ENCODE data around the gene COX8C.
"Not testable (repeated sequence)": the region's sequence is repeated elsewhere in the genome, so short reads cannot be mapped to it uniquely, and the experiment has no call there.

The COX8C gene

DNA sequence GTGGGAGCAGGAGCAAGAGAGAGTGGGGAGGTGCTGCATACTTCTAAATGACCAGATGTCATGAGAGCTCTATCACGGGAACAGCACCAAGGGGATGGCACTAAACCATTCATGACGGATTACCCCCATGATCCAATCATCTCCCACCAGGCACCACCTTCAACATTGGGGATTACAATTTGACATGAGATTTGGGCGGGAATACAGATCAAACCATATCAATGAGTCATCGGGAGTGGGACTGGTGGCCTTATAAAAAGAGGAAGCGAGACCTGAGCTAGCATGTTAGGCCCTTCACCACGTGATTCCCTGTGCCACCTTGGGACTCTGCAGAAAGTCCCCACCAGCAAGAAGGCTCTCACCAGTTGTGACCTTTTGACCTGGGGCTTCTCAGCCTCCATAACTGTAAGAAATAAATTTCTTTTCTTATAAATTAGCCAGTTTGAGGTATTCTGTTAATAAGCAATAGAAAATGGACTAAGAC, 28.7 kb downstream of the COX8C start:
- DNase-seq (ENCODE audit: low spot score) = no peak

GRCh38 chr14:93379831-93380230, 32.8 kb downstream of the COX8C start:
- DNase-seq (ENCODE audit: low spot score) = no peak

- DNase-seq (ENCODE audit: low spot score) = no peak
Observed at GRCh38 chr14:93381644-93382043, 34.7 kb downstream of the COX8C start.

- not testable (repeated sequence) for DNase-seq (ENCODE audit: low spot score)
Observed at GRCh38 chr14:93384256-93384655, 37.3 kb downstream of the COX8C start.

- DNase-seq (ENCODE audit: low spot score) = no peak
Observed at GRCh38 chr14:93395231-93395630, 48.2 kb downstream of the COX8C start.

DNA sequence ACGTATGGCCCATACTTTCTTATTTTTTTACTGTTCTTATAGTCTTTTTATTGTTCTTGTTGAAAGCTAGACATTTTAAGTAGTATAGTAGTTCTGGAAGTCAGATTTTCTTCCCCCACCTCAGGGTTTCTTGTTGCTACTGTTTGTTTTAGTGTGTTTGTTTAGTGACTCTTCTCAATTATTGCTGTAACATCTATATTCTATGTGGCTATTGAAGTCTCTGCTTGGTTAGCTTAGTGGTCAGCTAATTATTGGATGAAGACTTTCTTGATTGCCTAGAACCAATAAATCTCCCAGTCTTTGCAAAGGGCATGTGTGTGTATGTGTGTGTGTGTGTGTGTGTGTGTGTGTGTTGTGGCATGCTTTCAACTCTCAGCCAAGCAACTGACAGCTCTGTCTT, 49.5 kb downstream of the COX8C start:
- DNase-seq (ENCODE audit: low spot score) = no peak

Data from LoVo (cell line).